ENCODE data around the gene RALGAPA2.

GRCh38 chr20:20695250-20695816, 17.1 kb downstream of the RALGAPA2 start:
- TF ChIP-seq CTCF (IDR thresholded peaks at IDR 0.05; ENCODE audit: low read length) (no peak), EZH2 (IDR thresholded peaks at IDR 0.05; ENCODE audit: borderline replicate concordance, low read length) (no peak)

All from OCI-LY1 (cell line).